HepG2 (cell line): ENCODE results near the gene SLC4A9. TPM values are rescaled to one million over a fixed set of nuclear protein-coding genes. Genes with fewer than 3 reads are reported as not detected.

ENCODE experiments used
- BORCS8-MEF2B ChIP-seq: sonication (generic); formaldehyde crosslinking; IDR thresholded peaks from 2 replicates; pipeline ENCODE4 v1.8.0; 2022; ENCODE audit warnings: mild to moderate bottlenecking, missing genetic modification reagents
- CHCHD3 ChIP-seq: sonication (generic); formaldehyde crosslinking; IDR thresholded peaks from 2 replicates; pipeline ENCODE4 v1.8.0; 2022; ENCODE audit warnings: mild to moderate bottlenecking, missing genetic modification reagents, moderate library complexity
- ELF1 ChIP-seq: sonication (generic); formaldehyde crosslinking; IDR thresholded peaks from 2 replicates; pipeline ENCODE4 v1.4.0; 2020; ENCODE audit warnings: missing genetic modification reagents
- ETV5 ChIP-seq: IDR thresholded peaks from 2 replicates; pipeline ENCODE4 v1.6.1; 2018; ENCODE audit warnings: missing biosample characterization, missing genetic modification reagents, inconsistent platforms, borderline replicate concordance
- HNF4G ChIP-seq, 2 experiments: sonication (generic) in 1 of 2; formaldehyde crosslinking in 1 of 2; IDR thresholded peaks; 2 replicates each; pipeline versions ENCODE4 v1.4.0 to v1.6.1; 2011 to 2020; ENCODE audit warnings: borderline replicate concordance in 2 of 2, low read depth in 2 of 2, mild to moderate bottlenecking in 2 of 2, low read length in 1 of 2, missing genetic modification reagents in 1 of 2, moderate library complexity in 1 of 2
- MAF1 ChIP-seq: sonication (generic); formaldehyde crosslinking; IDR thresholded peaks from 2 replicates; pipeline ENCODE4 v1.5.0; 2020; ENCODE audit warnings: missing genetic modification reagents, borderline replicate concordance
- MAFF ChIP-seq: IDR thresholded peaks from 2 replicates; pipeline ENCODE4 v1.6.1; 2011; ENCODE audit warnings: low read depth, low read length, improper control_type of control experiment
- NFE2L1 ChIP-seq: sonication (generic); formaldehyde crosslinking; IDR thresholded peaks from 2 replicates; pipeline ENCODE4 v1.4.0; 2020; ENCODE audit warnings: missing genetic modification reagents, mild to moderate bottlenecking, borderline replicate concordance
- STAT5B ChIP-seq: sonication (generic); formaldehyde crosslinking; IDR thresholded peaks from 2 replicates; pipeline ENCODE4 v1.4.0; 2020; ENCODE audit warnings: missing genetic modification reagents
- TAF1 ChIP-seq: sonication (generic); formaldehyde crosslinking; IDR thresholded peaks from 2 replicates; pipeline ENCODE4 v1.4.0; 2020; ENCODE audit warnings: missing genetic modification reagents
- ZNF260 ChIP-seq: sonication (generic); formaldehyde crosslinking; IDR thresholded peaks from 2 replicates; pipeline ENCODE4 v1.4.0; 2020; ENCODE audit warnings: missing genetic modification reagents, low read depth, mild to moderate bottlenecking, borderline replicate concordance
- ZNF460 ChIP-seq: sonication (generic); formaldehyde crosslinking; IDR thresholded peaks from 2 replicates; pipeline ENCODE4 v1.5.1; 2020; ENCODE audit warnings: missing genetic modification reagents, mild to moderate bottlenecking, borderline replicate concordance
- ZNF567 ChIP-seq: sonication (generic); formaldehyde crosslinking; IDR thresholded peaks from 2 replicates; pipeline ENCODE4 v1.8.1; 2023; ENCODE audit warnings: mild to moderate bottlenecking, missing genetic modification reagents, borderline replicate concordance
- ZNF879 ChIP-seq: sonication (generic); formaldehyde crosslinking; IDR thresholded peaks from 2 replicates; pipeline ENCODE4 v1.8.1; 2023; ENCODE audit warnings: missing genetic modification reagents
- polyA plus RNA-seq, 8 experiments: library from polyadenylated mRNA; depleted of rRNA in 3 of 8; stranded (reverse) in 7 of 8; unstranded in 1 of 8; fragments of >200 nt; fragmentation: Illumina TruSeq in 4 of 8; extraction: Trizol in 4 of 8; gene quantifications; 2 replicates each; pipeline versions ENCODE4 v1.2.1 to v1.2.3, GENCODE V29; 2011 to 2016; ENCODE audit warnings: low read depth in 4 of 8, missing spikeins in 1 of 8, mixed read lengths in 1 of 8; ENCODE audit not compliant: insufficient read depth in 1 of 8
- total RNA-seq, 5 experiments: library from RNA; depleted of rRNA; stranded (reverse); fragments of >200 nt; fragmentation: Illumina TruSeq; extraction: Trizol; gene quantifications; 2 replicates each; pipeline ENCODE4 v1.2.3, GENCODE V29; 2016; ENCODE audit warnings: low read depth in 1 of 5
- TF ChIP-seq, protein P1 (sequence below): sonication (generic); formaldehyde crosslinking; IDR thresholded peaks from 2 replicates; pipeline ENCODE4 v1.4.0; 2020; ENCODE audit warnings: missing genetic modification reagents, borderline replicate concordance
- TF ChIP-seq, protein P2 (sequence below): sonication (generic); formaldehyde crosslinking; IDR thresholded peaks from 2 replicates; pipeline ENCODE4 v1.9.0; 2021; ENCODE audit warnings: missing genetic modification reagents, borderline replicate concordance
- TF ChIP-seq, protein P3 (sequence below): sonication (generic); formaldehyde crosslinking; IDR thresholded peaks from 2 replicates; pipeline ENCODE4 v1.4.0; 2020; ENCODE audit warnings: mild to moderate bottlenecking, missing genetic modification reagents
- TF ChIP-seq, protein P4 (sequence below): sonication (generic); formaldehyde crosslinking; IDR thresholded peaks from 2 replicates; pipeline ENCODE4 v1.5.1; 2020; ENCODE audit warnings: mild to moderate bottlenecking, missing genetic modification reagents, borderline replicate concordance

The SLC4A9 gene
- total and polyA plus RNA-seq, 2 of the 13 experiments (the other 11 are each of a cell fraction or from before 2014, with no cell fraction given): not detected

DNA sequence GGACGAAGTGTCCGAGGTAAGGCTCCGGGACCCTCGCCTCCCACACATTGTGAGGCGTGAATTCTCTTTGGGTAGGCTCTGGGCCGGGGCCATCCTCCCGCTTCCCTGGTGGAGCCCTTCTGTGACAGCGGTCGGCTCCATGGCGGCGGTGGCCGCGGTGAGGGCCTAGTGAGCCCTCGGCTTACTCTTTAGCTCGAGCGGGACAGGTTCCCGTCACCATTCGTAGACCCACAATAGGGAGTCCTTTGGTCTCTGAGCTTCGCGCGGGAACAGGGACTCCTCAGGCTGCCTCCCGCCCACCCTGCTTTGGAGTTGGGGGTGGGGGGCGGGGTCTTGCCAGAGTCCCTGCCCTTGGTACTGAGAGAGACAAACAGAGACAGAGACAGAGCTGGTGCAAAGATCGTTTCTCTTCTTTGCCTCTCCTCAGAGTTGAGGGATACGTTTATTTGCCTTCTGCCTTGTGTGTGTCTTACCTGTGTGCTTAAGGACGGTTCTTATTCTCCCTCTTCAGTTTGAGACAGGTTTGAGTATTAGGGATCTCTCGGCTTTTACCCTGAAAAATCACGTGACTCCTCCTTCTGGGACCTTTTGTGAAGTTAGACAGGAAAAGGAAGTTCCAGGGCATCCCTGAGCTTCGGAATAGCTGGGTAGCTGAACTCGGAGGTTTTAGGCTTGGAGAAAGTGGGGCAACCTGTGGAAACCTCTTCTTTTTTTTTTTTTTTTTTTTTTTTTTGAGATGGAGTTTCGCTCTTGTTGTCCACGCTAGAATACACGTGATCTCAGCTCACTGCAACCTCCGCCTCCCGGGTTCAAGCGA, 42.5 kb downstream of the SLC4A9 start (continued):
- TF ChIP-seq HNF4G (IDR thresholded peaks at IDR 0.05; ENCODE audit: borderline replicate concordance, low read depth, low read length) (peak; percentile 37; the same call in 1 of the 2 replicates), HNF4G (CRISPR knock-in tag; IDR thresholded peaks at IDR 0.05; ENCODE audit: borderline replicate concordance, low read depth) (peak; percentile 46; the same call in 1 of the 2 replicates), ZNF879 (CRISPR knock-in tag) (no peak), ZNF260 (CRISPR knock-in tag) (no peak), MAFF (no peak), ETV5 (CRISPR knock-in tag) (no peak), CHCHD3 (CRISPR knock-in tag) (no peak), ELF1 (CRISPR knock-in tag) (no peak), ZNF567 (peak; percentile 84; the same call in 1 of the 2 replicates), BORCS8-MEF2B (CRISPR knock-in tag) (no peak), STAT5B (CRISPR knock-in tag) (no peak), TAF1 (CRISPR knock-in tag) (no peak), ZNF460 (no peak; the same call in 1 of the 2 replicates), MAF1 (CRISPR knock-in tag) (no peak), NFE2L1 (CRISPR knock-in tag) (no peak)
- TF ChIP-seq, protein P1, sequence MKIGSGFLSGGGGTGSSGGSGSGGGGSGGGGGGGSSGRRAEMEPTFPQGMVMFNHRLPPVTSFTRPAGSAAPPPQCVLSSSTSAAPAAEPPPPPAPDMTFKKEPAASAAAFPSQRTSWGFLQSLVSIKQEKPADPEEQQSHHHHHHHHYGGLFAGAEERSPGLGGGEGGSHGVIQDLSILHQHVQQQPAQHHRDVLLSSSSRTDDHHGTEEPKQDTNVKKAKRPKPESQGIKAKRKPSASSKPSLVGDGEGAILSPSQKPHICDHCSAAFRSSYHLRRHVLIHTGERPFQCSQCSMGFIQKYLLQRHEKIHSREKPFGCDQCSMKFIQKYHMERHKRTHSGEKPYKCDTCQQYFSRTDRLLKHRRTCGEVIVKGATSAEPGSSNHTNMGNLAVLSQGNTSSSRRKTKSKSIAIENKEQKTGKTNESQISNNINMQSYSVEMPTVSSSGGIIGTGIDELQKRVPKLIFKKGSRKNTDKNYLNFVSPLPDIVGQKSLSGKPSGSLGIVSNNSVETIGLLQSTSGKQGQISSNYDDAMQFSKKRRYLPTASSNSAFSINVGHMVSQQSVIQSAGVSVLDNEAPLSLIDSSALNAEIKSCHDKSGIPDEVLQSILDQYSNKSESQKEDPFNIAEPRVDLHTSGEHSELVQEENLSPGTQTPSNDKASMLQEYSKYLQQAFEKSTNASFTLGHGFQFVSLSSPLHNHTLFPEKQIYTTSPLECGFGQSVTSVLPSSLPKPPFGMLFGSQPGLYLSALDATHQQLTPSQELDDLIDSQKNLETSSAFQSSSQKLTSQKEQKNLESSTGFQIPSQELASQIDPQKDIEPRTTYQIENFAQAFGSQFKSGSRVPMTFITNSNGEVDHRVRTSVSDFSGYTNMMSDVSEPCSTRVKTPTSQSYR (CRISPR knock-in tag): peak; percentile 45; the same call in 1 of the 2 replicates
- TF ChIP-seq, protein P2, sequence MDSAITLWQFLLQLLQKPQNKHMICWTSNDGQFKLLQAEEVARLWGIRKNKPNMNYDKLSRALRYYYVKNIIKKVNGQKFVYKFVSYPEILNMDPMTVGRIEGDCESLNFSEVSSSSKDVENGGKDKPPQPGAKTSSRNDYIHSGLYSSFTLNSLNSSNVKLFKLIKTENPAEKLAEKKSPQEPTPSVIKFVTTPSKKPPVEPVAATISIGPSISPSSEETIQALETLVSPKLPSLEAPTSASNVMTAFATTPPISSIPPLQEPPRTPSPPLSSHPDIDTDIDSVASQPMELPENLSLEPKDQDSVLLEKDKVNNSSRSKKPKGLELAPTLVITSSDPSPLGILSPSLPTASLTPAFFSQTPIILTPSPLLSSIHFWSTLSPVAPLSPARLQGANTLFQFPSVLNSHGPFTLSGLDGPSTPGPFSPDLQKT (CRISPR knock-in tag): no peak
- TF ChIP-seq, protein P3, sequence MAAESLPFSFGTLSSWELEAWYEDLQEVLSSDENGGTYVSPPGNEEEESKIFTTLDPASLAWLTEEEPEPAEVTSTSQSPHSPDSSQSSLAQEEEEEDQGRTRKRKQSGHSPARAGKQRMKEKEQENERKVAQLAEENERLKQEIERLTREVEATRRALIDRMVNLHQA (CRISPR knock-in tag): no peak
- TF ChIP-seq, protein P4, sequence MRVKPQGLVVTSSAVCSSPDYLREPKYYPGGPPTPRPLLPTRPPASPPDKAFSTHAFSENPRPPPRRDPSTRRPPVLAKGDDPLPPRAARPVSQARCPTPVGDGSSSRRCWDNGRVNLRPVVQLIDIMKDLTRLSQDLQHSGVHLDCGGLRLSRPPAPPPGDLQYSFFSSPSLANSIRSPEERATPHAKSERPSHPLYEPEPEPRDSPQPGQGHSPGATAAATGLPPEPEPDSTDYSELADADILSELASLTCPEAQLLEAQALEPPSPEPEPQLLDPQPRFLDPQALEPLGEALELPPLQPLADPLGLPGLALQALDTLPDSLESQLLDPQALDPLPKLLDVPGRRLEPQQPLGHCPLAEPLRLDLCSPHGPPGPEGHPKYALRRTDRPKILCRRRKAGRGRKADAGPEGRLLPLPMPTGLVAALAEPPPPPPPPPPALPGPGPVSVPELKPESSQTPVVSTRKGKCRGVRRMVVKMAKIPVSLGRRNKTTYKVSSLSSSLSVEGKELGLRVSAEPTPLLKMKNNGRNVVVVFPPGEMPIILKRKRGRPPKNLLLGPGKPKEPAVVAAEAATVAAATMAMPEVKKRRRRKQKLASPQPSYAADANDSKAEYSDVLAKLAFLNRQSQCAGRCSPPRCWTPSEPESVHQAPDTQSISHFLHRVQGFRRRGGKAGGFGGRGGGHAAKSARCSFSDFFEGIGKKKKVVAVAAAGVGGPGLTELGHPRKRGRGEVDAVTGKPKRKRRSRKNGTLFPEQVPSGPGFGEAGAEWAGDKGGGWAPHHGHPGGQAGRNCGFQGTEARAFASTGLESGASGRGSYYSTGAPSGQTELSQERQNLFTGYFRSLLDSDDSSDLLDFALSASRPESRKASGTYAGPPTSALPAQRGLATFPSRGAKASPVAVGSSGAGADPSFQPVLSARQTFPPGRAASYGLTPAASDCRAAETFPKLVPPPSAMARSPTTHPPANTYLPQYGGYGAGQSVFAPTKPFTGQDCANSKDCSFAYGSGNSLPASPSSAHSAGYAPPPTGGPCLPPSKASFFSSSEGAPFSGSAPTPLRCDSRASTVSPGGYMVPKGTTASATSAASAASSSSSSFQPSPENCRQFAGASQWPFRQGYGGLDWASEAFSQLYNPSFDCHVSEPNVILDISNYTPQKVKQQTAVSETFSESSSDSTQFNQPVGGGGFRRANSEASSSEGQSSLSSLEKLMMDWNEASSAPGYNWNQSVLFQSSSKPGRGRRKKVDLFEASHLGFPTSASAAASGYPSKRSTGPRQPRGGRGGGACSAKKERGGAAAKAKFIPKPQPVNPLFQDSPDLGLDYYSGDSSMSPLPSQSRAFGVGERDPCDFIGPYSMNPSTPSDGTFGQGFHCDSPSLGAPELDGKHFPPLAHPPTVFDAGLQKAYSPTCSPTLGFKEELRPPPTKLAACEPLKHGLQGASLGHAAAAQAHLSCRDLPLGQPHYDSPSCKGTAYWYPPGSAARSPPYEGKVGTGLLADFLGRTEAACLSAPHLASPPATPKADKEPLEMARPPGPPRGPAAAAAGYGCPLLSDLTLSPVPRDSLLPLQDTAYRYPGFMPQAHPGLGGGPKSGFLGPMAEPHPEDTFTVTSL: 0 out of 2 replicates have a peak, but pooled peaks have one; percentile 25
